ENCODE results near the gene SLC16A9. TPM values are rescaled to one million over a fixed set of nuclear protein-coding genes. Genes with fewer than 3 reads are reported as not detected.
"Not testable (repeated sequence)": the region's sequence is repeated elsewhere in the genome, so short reads cannot be mapped to it uniquely, and the experiment has no call there.

The SLC16A9 gene
- total RNA-seq, 2 experiments from 2014 or later = 0.08 to 0.12 TPM

DNA sequence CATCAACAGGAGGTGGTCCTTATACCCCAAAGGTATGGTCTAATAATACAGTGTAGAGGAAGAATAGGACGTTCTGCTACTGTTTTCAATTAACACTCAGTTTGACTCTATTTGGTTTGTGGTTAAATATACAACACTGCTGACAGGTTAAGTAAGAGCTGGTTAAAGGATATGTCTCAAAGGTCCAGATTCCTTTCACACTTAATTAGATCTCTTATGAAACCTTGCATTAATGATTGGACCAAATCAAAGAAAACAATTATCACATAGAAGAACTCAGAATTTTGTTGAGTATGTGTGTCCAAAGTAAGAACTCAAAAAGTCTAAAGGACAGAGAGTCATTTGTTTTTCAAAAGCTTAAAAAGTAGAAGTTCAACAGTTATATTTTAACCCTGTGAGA lies 25.6 kb upstream of the SLC16A9 start:
- ChIA-PET POLR2A (no interaction called here), CTCF (interaction anchor here (0.6 kb wide), 1 partner anchor 437 kb away, joined by 3 read pairs; no protein-coding TSS in a partner anchor)
- Mint-ChIP-seq H3K4me3 (no peak overlapping the region), H3K36me3 (ENCODE audit: low read depth) (no peaks in the 10 kb centered on the region), H3K4me1 (no peaks in the 10 kb centered on the region), H3K9me3 (no peaks in the 10 kb centered on the region), H3K27me3 (peaks cover 17% of the 10 kb centered on the region), H3K27ac (no peak overlapping the region)
- no peak for DNase-seq

DNA sequence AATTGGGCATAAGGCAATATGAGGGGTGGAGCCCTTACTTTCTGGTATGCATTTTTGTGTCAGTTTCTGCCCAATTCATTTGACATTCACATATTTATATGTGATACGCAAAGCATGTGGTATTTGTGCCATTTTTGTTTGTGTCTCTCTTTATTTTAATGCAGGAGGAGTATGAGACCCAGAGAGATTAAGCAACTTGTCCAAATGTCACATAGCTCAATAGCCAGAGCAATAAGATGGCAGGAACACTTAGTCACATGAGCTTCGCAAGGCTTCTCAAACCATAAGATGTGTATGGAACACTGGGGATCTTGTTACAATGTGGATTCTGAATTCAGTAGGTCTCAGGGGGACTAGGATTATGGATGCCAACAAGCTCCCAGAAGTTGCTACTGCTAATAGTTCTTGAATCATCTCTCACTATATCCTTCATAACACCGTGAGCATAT lies 24.4 kb upstream of the SLC16A9 start:
- Mint-ChIP-seq H3K27me3 (peaks cover 17% of the 10 kb centered on the region), H3K4me3 (no peak overlapping the region), H3K4me1 (no peaks in the 10 kb centered on the region), H3K9me3 (no peaks in the 10 kb centered on the region), H3K36me3 (ENCODE audit: low read depth) (no peaks in the 10 kb centered on the region), H3K27ac (no peak overlapping the region)
- no peak for DNase-seq
- CTCF ChIA-PET = no interaction called here
- POLR2A ChIA-PET = no interaction called here

DNA sequence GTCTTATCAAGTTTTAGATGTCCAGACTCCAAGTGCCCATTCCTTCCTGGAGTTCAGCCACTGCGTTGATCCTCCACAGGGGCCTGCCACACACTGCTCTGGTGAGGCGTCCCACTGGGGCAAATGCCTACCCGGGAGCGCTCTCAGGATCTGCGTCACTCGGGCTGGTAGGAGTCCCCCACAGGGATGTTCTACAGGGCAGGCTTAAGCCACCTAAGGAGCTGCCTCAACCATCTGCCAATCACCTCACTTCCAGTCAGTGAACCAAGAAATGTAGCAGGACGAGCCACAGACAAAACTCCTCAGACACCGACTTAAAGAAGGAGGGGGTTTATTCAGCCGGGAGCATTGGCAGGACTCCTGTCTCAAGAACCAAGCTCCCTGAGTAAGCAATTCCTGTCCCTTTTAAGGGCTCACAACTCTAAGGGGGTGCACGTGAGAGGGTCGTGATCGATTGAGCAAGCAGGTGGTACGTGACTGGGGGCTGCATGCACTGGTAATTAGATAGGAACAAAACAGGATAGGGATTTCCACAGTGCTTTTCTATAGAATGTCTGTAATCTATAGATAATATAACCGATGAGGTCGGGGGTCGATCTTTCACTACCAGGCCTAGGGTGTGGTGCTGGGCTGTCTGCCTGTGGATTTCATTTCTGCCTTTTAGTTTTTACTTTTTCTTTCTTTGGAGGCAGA lies 23.8 kb upstream of the SLC16A9 start:
- CTCF ChIA-PET; H3K9me3 Mint-ChIP-seq; POLR2A ChIA-PET; H3K36me3 Mint-ChIP-seq (ENCODE audit: low read depth); H3K4me3 Mint-ChIP-seq; H3K27ac Mint-ChIP-seq; DNase-seq; H3K4me1 Mint-ChIP-seq: not testable (repeated sequence)
- H3K27me3 Mint-ChIP-seq = peaks cover 17% of the 10 kb centered on the region

DNA sequence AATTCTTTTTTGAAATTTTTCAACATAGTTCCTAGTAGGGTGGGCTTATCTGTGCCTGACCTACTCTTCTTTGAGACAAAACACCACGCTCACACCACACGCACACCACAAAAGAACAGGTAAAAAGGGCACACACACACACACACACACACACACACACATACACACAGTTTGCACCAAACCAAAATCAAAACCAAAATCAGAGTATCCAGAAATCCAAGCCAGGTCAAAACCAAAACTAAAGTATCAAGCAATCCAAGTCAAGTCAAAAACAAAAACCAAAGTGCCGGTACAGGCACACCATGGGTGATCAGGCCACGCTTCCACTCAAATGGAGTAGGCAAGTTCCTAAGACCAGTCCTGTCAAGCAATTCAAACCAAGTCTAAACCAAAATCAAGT lies 23.2 kb upstream of the SLC16A9 start:
- DNase-seq; H3K4me1 Mint-ChIP-seq; H3K36me3 Mint-ChIP-seq (ENCODE audit: low read depth); H3K4me3 Mint-ChIP-seq; H3K27ac Mint-ChIP-seq; CTCF ChIA-PET; H3K9me3 Mint-ChIP-seq; POLR2A ChIA-PET: not testable (repeated sequence)
- peaks cover 13% of the 10 kb centered on the region for H3K27me3 Mint-ChIP-seq

DNA sequence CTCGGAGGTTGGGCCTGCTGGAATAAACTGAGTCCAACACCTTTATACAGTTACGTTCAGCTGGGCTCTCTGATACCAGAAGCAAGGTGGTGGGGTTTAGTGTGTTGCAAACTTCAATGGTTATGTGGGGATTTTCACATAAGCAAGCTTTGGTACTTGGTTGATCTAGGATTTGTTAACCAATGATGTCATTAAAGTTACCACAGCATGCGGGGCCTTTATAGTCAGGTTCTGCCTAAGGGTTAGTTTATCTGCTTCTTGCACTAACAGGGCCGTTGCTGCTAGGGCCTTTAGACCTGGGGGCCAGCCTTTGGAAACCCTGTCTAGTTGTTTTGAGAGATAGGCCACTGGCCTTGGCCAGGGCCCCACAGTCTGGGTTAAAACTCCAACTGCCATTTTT lies 19.5 kb upstream of the SLC16A9 start:
- POLR2A ChIA-PET; H3K36me3 Mint-ChIP-seq (ENCODE audit: low read depth); H3K4me1 Mint-ChIP-seq; H3K27ac Mint-ChIP-seq; H3K9me3 Mint-ChIP-seq; H3K27me3 Mint-ChIP-seq; H3K4me3 Mint-ChIP-seq; CTCF ChIA-PET; DNase-seq: not testable (repeated sequence)

DNA sequence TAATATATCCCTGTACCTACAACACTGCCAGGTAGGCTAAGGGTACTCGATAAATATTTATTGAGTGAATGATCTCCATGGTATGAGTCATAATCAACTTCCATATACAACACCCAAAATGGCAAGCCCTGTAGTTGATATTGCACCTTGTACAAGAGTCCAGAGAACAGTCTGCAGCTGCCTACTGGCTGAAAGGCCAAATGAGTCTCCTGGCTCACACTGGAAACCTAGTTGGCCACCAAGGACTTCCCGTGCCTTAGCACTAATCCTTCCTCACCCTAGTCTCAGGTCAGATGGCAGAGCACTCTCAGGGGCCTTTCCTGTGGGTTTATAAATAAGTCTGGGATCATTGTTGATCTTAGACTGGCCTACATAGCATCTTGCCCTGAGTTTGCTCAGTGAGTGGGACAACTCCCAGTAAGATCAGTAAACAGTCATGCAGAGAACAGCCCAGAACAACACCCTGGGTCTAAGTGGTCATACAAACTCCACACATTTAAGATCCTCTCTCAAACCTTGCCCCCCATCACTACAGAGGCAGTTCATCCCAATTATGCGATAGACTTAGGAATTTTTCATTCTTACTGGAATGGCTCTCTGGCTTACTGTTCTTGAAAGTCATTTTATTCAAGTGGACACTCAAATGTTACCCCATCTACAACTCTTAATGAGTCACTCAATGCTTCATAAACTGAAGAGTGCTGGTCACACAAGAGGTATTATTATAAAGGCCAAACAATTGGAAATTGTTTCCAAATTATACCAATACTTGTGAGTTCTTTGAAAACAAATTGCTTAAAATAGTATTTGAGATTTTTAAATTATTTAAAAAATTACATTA lies 14.7 kb upstream of the SLC16A9 start:
- ChIA-PET POLR2A (no interaction called here), CTCF (interaction anchor here (0.6 kb wide), 1 partner anchor 10 kb away, joined by 3 read pairs; no protein-coding TSS in a partner anchor)
- H3K27me3 Mint-ChIP-seq = peaks cover 16% of the 10 kb centered on the region
- DNase-seq = no peak
- H3K4me1 Mint-ChIP-seq = no peaks in the 10 kb centered on the region
- H3K9me3 Mint-ChIP-seq = peaks cover 5% of the 10 kb centered on the region
- no peak overlapping the region for H3K4me3 Mint-ChIP-seq
- no peak overlapping the region for H3K27ac Mint-ChIP-seq
- no peaks in the 10 kb centered on the region for H3K36me3 Mint-ChIP-seq (ENCODE audit: low read depth)

DNA sequence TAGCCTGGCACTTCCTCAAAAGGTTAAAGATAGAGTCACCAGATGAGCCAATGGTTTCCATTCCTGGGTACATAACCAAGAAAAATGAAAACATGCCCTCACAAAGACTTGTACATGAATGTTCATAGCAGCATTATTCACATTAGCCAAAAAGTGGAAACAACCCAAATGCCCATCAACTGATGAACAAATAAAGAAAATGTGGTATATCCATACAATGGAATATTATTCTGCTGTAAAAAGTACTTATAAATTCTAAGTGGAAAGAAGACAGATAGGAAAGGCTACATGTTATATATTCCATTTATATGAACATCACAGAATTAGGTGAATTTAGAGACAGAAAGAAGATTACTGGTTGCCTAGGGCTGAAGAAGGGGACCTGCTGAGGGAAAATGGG lies 10.7 kb upstream of the SLC16A9 start:
- no peaks in the 10 kb centered on the region for H3K36me3 Mint-ChIP-seq (ENCODE audit: low read depth)
- CTCF ChIA-PET = no interaction called here
- no peaks in the 10 kb centered on the region for H3K4me1 Mint-ChIP-seq
- H3K4me3 Mint-ChIP-seq = no peak overlapping the region
- peaks cover 42% of the 10 kb centered on the region for H3K27me3 Mint-ChIP-seq
- POLR2A ChIA-PET = no interaction called here
- H3K9me3 Mint-ChIP-seq = peaks cover 5% of the 10 kb centered on the region
- no peak overlapping the region for H3K27ac Mint-ChIP-seq
- DNase-seq = no peak

DNA sequence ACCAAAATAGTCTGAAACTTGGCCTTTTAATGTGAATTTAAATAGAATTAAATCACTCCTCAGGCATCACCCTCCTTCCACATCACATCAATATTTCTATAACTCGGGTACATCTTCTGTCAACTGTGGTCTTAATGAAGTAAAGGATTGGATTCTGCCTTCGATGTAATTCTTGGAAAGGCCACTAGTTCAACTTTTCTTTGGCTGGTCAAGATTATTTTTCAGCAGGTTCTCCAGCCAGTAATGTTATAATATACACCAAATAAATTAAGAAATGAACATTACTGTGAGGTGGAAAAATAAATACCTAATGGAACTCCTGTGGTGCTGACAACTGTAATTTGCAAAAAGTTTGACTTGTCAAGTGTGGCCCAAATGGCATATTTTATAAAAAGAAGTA lies 9.7 kb upstream of the SLC16A9 start:
- Mint-ChIP-seq H3K36me3 (ENCODE audit: low read depth) (no peaks in the 10 kb centered on the region), H3K27ac (no peak overlapping the region), H3K4me1 (no peaks in the 10 kb centered on the region), H3K27me3 (peaks cover 47% of the 10 kb centered on the region), H3K4me3 (no peak overlapping the region), H3K9me3 (peaks cover 5% of the 10 kb centered on the region)
- ChIA-PET CTCF (no interaction called here), POLR2A (no interaction called here)
- no peak for DNase-seq

DNA sequence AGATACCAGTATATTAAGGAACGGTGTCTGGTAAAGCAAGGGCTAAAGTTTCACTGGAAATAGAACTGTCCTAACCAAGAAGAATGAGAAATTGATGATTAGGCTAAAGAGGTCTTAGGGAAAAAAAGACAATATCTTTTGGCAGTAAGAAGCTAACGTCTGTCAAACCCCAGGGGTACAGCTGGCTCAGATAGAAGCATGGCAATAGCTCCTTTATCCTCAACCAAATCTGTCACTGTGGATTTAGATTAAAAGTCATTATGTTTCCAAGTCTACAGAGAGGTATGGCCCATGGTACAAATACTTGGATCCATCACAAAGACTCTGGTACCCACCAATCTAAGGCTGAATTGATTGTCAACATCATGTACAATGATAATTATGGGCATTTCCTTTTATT lies 8.6 kb upstream of the SLC16A9 start:
- peaks cover 5% of the 10 kb centered on the region for H3K9me3 Mint-ChIP-seq
- CTCF ChIA-PET = no interaction called here
- POLR2A ChIA-PET = no interaction called here
- H3K27ac Mint-ChIP-seq = no peak overlapping the region
- H3K4me1 Mint-ChIP-seq = no peaks in the 10 kb centered on the region
- H3K36me3 Mint-ChIP-seq (ENCODE audit: low read depth) = no peaks in the 10 kb centered on the region
- peaks cover 58% of the 10 kb centered on the region for H3K27me3 Mint-ChIP-seq
- no peak overlapping the region for H3K4me3 Mint-ChIP-seq
- no peak for DNase-seq

DNA sequence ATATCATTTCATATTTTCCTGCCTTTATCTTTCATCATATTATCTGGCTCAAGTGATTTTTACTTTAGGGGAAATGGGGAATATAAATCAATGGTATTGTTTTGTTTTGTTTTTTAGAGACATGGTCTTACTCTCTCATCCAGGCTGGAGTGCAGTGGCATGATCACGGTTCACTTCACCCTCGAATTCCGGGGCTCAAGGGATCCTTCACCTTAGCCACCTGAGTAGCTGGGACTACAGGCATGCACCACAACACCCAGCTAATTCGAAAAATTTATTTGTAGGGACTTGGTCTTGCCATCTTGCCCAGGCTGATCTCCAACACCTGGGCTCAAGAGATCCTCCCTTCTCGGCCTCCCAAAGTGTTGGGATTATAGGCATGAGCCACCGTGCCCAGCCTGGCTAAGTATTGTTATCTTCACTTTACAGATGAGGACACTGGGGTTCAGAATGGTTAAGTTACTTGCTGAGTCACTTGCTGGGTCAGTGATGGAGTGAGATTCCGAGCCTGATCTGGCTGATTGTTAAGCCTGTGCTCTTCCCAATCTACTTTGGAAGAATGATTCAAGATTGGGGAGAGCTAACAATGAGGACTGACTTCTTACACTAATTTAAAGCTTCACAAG lies 3.7 kb upstream of the SLC16A9 start:
- ChIA-PET CTCF (interaction anchor here (0.6 kb wide), 1 partner anchor 40 kb away, joined by 3 read pairs; the partner anchor contains the start of gene MRLN), POLR2A (no interaction called here)
- H3K36me3 Mint-ChIP-seq (ENCODE audit: low read depth) = no peaks in the 10 kb centered on the region
- peaks cover 3% of the 10 kb centered on the region for H3K4me1 Mint-ChIP-seq
- H3K9me3 Mint-ChIP-seq = no peaks in the 10 kb centered on the region
- no peak for DNase-seq
- H3K27me3 Mint-ChIP-seq = peaks cover 75% of the 10 kb centered on the region
- no peak overlapping the region for H3K27ac Mint-ChIP-seq
- no peak overlapping the region for H3K4me3 Mint-ChIP-seq

DNA sequence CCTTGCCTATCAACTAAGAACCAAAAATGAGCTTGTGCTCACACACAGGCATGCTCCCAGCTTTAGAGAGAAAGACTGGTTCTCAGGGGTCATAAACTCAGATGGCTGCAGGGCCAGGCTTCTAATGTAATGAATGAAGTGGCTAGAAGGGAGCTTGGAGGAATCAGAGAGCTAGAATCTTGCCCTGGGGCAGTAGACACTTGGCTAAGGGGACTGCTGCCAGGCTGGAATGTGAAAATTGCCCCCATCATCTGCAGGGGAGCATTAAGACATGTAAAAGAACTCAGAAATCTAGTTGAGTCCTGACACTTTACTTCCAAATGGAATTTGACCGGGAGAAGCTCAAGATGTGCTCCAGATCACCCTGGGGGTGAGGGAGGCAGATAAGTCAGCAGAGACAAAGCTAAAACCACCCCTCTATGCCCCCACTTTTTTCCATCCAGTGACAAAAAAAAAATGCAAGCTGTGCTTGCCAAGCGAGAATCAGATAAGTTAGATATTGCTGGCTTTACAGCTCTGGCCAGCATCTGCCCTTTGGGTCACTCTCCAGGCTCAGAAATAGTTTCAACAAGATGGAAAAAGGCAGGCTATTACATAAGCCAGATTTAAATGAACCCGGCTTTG lies 2.3 kb upstream of the SLC16A9 start:
- H3K27ac Mint-ChIP-seq = no peak overlapping the region
- H3K4me3 Mint-ChIP-seq = no peak overlapping the region
- no peak for DNase-seq
- H3K9me3 Mint-ChIP-seq = no peaks in the 10 kb centered on the region
- ChIA-PET POLR2A (no interaction called here), CTCF (no interaction called here)
- H3K4me1 Mint-ChIP-seq = peaks cover 3% of the 10 kb centered on the region
- no peaks in the 10 kb centered on the region for H3K36me3 Mint-ChIP-seq (ENCODE audit: low read depth)
- peaks cover 73% of the 10 kb centered on the region for H3K27me3 Mint-ChIP-seq

DNA sequence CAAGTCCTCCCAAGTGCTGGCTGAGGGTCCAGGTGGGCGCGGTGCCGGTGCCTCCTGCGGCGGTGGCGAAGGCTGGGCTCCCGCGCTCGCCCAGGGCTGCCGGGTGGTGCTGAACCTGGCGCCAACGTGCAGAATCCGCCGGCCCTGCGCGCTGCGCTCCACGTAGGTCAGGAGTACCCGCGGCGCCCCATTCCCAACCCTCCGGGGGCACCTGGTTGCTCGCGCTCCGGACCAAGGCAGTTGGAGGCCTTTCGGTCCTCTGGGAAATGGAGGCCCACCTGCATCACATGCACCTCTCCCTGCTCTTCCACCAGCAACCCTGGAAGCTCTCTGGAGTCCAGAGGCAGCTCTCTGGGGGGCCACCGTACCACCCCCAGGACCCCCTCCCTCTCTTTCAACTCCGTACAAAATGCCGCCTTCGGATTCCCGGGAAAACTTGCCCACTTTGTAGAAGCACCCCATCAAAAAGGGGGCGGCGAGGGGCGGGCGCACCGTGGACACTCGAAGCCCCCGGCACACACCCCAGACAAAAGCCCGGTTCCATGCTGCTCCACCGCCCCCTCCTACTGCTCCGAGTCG lies 745 bp downstream of the SLC16A9 start:
- Mint-ChIP-seq H3K4me1 (peaks cover 3% of the 10 kb centered on the region), H3K27me3 (peaks cover 58% of the 10 kb centered on the region), H3K9me3 (no peaks in the 10 kb centered on the region), H3K27ac (no peak overlapping the region), H3K36me3 (ENCODE audit: low read depth) (no peaks in the 10 kb centered on the region), H3K4me3 (peak overlapping the region; percentile 54)
- ChIA-PET CTCF (interaction anchor here (0.5 to 1.5 kb wide), 2 partner anchors 83 to 611 kb away, joined by 3 to 4 read pairs; no protein-coding TSS in a partner anchor), POLR2A (no interaction called here)
- DNase-seq = no peak

Data from activated CD4-positive, alpha-beta T cell treated with anti-CD3 and anti-CD28 coated beads, Interleukin-2, amount 10 ng/mL, durations not matched to agents 7 days and 5 days (primary cell).